Ectodermal cell (in vitro differentiated cells): ENCODE data around the gene SLC25A34.

Experiments
- H3K27ac ChIP-seq: 2 replicates; pipeline ENCODE4 v1.7.0; 2013; ENCODE audit warnings: mild to moderate bottlenecking, low read depth, low read length; ENCODE audit not compliant: insufficient read depth, poor library complexity, severe bottlenecking
- H3K27me3 ChIP-seq: 2 replicates; pipeline ENCODE4 v1.7.0; 2013; ENCODE audit warnings: mild to moderate bottlenecking, low read length; ENCODE audit not compliant: insufficient read depth, control insufficient read depth, poor library complexity, severe bottlenecking
- H3K36me3 ChIP-seq: one replicate; pipeline ENCODE4 v1.7.0; 2013; ENCODE audit warnings: low read length; ENCODE audit not compliant: control insufficient read depth, insufficient read depth
- H3K4me1 ChIP-seq: one replicate; pipeline ENCODE4 v1.7.0; 2013; ENCODE audit warnings: low read length; ENCODE audit not compliant: control insufficient read depth, insufficient read depth
- H3K4me3 ChIP-seq: 2 replicates; pipeline ENCODE4 v1.7.0; 2013; ENCODE audit warnings: low read depth, low read length, control low read depth; ENCODE audit not compliant: insufficient read depth
- H3K9me3 ChIP-seq: 2 replicates; pipeline ENCODE4 v1.7.0; 2013; ENCODE audit warnings: mild to moderate bottlenecking, low read length, moderate library complexity; ENCODE audit not compliant: control insufficient read depth
- WGBS, 2 experiments: methylation state at CpG; one replicate each; pipeline ENCODE4 v1.1.7; 2013; ENCODE audit warnings: missing lambda C conversion rate in 2 of 2; 5-methylcytosine and 5-hydroxymethylcytosine counted together

The SLC25A34 gene

GRCh38 chr1:15733726-15734226 is 2.3 kb upstream of the SLC25A34 start:
- no peak overlapping the region for H3K4me3 ChIP-seq
- 95% methylated on average over 27 of the region's 27 CpGs for WGBS, 2 experiments
- no peaks in the 10 kb centered on the region for H3K27me3 ChIP-seq
- H3K9me3 ChIP-seq: no peaks in the 10 kb centered on the region
- H3K27ac ChIP-seq: no peak overlapping the region
- peaks cover 12% of the 10 kb centered on the region for H3K36me3 ChIP-seq
- peaks cover 16% of the 10 kb centered on the region for H3K4me1 ChIP-seq

GRCh38 chr1:15734296-15734695 is 1.8 kb upstream of the SLC25A34 start:
- H3K27ac ChIP-seq: no peak overlapping the region
- no peak overlapping the region for H3K4me3 ChIP-seq
- H3K27me3 ChIP-seq: no peaks in the 10 kb centered on the region
- 91 to 94% methylated on average over 13 of the region's 13 CpGs for WGBS, 2 experiments
- peaks cover 11% of the 10 kb centered on the region for H3K36me3 ChIP-seq
- no peaks in the 10 kb centered on the region for H3K9me3 ChIP-seq
- peaks cover 16% of the 10 kb centered on the region for H3K4me1 ChIP-seq

- Histone ChIP-seq H3K27ac (no peak overlapping the region), H3K9me3 (no peaks in the 10 kb centered on the region), H3K4me3 (no peak overlapping the region), H3K27me3 (no peaks in the 10 kb centered on the region), H3K36me3 (peaks cover 11% of the 10 kb centered on the region), H3K4me1 (peaks cover 16% of the 10 kb centered on the region)
- WGBS, 2 experiments: 89% methylated on average over 17 of the region's 17 CpGs
These were observed 1.2 kb upstream of the SLC25A34 start for GRCh38 chr1:15734901-15735300.

- 89% methylated on average over 12 of the region's 12 CpGs for WGBS, 2 experiments
- H3K4me1 ChIP-seq: peaks cover 16% of the 10 kb centered on the region
- no peak overlapping the region for H3K4me3 ChIP-seq
- H3K9me3 ChIP-seq: no peaks in the 10 kb centered on the region
- H3K27ac ChIP-seq: no peak overlapping the region
- peaks cover 11% of the 10 kb centered on the region for H3K36me3 ChIP-seq
- no peaks in the 10 kb centered on the region for H3K27me3 ChIP-seq
These were observed 587 bp upstream of the SLC25A34 start for GRCh38 chr1:15735304-15736037.

- Histone ChIP-seq H3K4me1 (peaks cover 16% of the 10 kb centered on the region), H3K4me3 (no peak overlapping the region), H3K27ac (no peak overlapping the region), H3K27me3 (no peaks in the 10 kb centered on the region), H3K36me3 (peaks cover 5% of the 10 kb centered on the region), H3K9me3 (no peaks in the 10 kb centered on the region)
- 76 to 85% methylated on average over 6 of the region's 6 CpGs for WGBS, 2 experiments
These were observed 819 bp downstream of the SLC25A34 start for GRCh38 chr1:15736892-15737261.

GRCh38 chr1:15737324-15738319 is 1.6 kb downstream of the SLC25A34 start:
- Histone ChIP-seq H3K4me1 (peaks cover 16% of the 10 kb centered on the region), H3K27me3 (no peaks in the 10 kb centered on the region), H3K27ac (no peak overlapping the region), H3K9me3 (no peaks in the 10 kb centered on the region), H3K4me3 (no peak overlapping the region), H3K36me3 (peaks cover 5% of the 10 kb centered on the region)
- WGBS, 2 experiments: 86 to 89% methylated on average over 20 of the region's 20 CpGs

- Histone ChIP-seq H3K4me3 (no peak overlapping the region), H3K27me3 (no peaks in the 10 kb centered on the region), H3K4me1 (peaks cover 16% of the 10 kb centered on the region), H3K9me3 (no peaks in the 10 kb centered on the region), H3K36me3 (peaks cover 5% of the 10 kb centered on the region), H3K27ac (no peak overlapping the region)
- WGBS, 2 experiments: 92 to 95% methylated on average over 15 of the region's 15 CpGs
These were observed 2.5 kb downstream of the SLC25A34 start for GRCh38 chr1:15738416-15739113.

- Histone ChIP-seq H3K27me3 (no peaks in the 10 kb centered on the region), H3K36me3 (peaks cover under 1% of the 10 kb centered on the region), H3K9me3 (no peaks in the 10 kb centered on the region), H3K27ac (no peak overlapping the region), H3K4me1 (peaks cover 16% of the 10 kb centered on the region), H3K4me3 (no peak overlapping the region)
- 91 to 92% methylated on average over 16 of the region's 16 CpGs for WGBS, 2 experiments
These were observed 3.2 kb downstream of the SLC25A34 start for GRCh38 chr1:15739259-15739658.

- Histone ChIP-seq H3K9me3 (no peaks in the 10 kb centered on the region), H3K27me3 (no peaks in the 10 kb centered on the region), H3K36me3 (no peaks in the 10 kb centered on the region), H3K4me1 (peaks cover 16% of the 10 kb centered on the region), H3K4me3 (no peak overlapping the region), H3K27ac (no peak overlapping the region)
- WGBS, 2 experiments: 91 to 92% methylated on average over 7 of the region's 7 CpGs
These were observed 3.7 kb downstream of the SLC25A34 start for GRCh38 chr1:15739745-15740144.
